ENCODE measurements around the gene VGLL4.

Gene VGLL4

GRCh38 chr3:11603628-11604027, 40.1 kb downstream of the VGLL4 start:
- no peak overlapping the region for H3K4me2 ChIP-seq (ENCODE audit: low read length)
- H3K9ac ChIP-seq: no peak overlapping the region
- H3K4me3 ChIP-seq (ENCODE audit: low read depth, low read length): no peak overlapping the region
- no peaks in the 10 kb centered on the region for H3K36me3 ChIP-seq (ENCODE audit: control insufficient read depth, insufficient read depth, low read length)
- peak overlapping the region; percentile 29 for H3K27ac ChIP-seq
- no peaks in the 10 kb centered on the region for H3K9me3 ChIP-seq (ENCODE audit: control insufficient read depth, low read length)
- no peak overlapping the region for H2AFZ ChIP-seq
- peaks cover 17% of the 10 kb centered on the region for H3K4me1 ChIP-seq
- no peak for TF ChIP-seq CTCF (IDR thresholded peaks at IDR 0.05)
- peaks cover 5% of the 10 kb centered on the region for H3K79me2 ChIP-seq
- H3K27me3 ChIP-seq (ENCODE audit: control insufficient read depth, insufficient read depth, low read length): no peaks in the 10 kb centered on the region

GRCh38 chr3:11602886-11603527, 40.7 kb downstream of the VGLL4 start:
- H2AFZ ChIP-seq: no peak overlapping the region
- H3K9me3 ChIP-seq (ENCODE audit: control insufficient read depth, low read length): no peaks in the 10 kb centered on the region
- no peak overlapping the region for H3K9ac ChIP-seq
- H3K79me2 ChIP-seq: peaks cover 9% of the 10 kb centered on the region
- H3K4me2 ChIP-seq (ENCODE audit: low read length): no peak overlapping the region
- H3K36me3 ChIP-seq (ENCODE audit: control insufficient read depth, insufficient read depth, low read length): no peaks in the 10 kb centered on the region
- H3K4me1 ChIP-seq: peaks cover 15% of the 10 kb centered on the region
- H3K27ac ChIP-seq: no peak overlapping the region
- H3K27me3 ChIP-seq (ENCODE audit: control insufficient read depth, insufficient read depth, low read length): no peaks in the 10 kb centered on the region
- no peak overlapping the region for H3K4me3 ChIP-seq (ENCODE audit: low read depth, low read length)
- TF ChIP-seq CTCF (IDR thresholded peaks at IDR 0.05): no peak

GRCh38 chr3:11602239-11602840, 41.4 kb downstream of the VGLL4 start:
- Histone ChIP-seq H3K79me2 (peaks cover 13% of the 10 kb centered on the region), H3K27me3 (ENCODE audit: control insufficient read depth, insufficient read depth, low read length) (no peaks in the 10 kb centered on the region), H3K9me3 (ENCODE audit: control insufficient read depth, low read length) (no peaks in the 10 kb centered on the region), H2AFZ (no peak overlapping the region), H3K4me1 (peaks cover 15% of the 10 kb centered on the region), H3K4me3 (ENCODE audit: low read depth, low read length) (no peak overlapping the region), H3K27ac (no peak overlapping the region), H3K4me2 (ENCODE audit: low read length) (no peak overlapping the region), H3K36me3 (ENCODE audit: control insufficient read depth, insufficient read depth, low read length) (no peaks in the 10 kb centered on the region), H3K9ac (no peak overlapping the region)
- no peak for TF ChIP-seq CTCF (IDR thresholded peaks at IDR 0.05)

- H3K9me3 ChIP-seq (ENCODE audit: control insufficient read depth, low read length): no peaks in the 10 kb centered on the region
- no peak overlapping the region for H2AFZ ChIP-seq
- H3K4me2 ChIP-seq (ENCODE audit: low read length): no peak overlapping the region
- TF ChIP-seq CTCF (IDR thresholded peaks at IDR 0.05): no peak
- no peak overlapping the region for H3K9ac ChIP-seq
- H3K36me3 ChIP-seq (ENCODE audit: control insufficient read depth, insufficient read depth, low read length): no peaks in the 10 kb centered on the region
- H3K4me3 ChIP-seq (ENCODE audit: low read depth, low read length): no peak overlapping the region
- H3K4me1 ChIP-seq: peaks cover 15% of the 10 kb centered on the region
- H3K79me2 ChIP-seq: peaks cover 9% of the 10 kb centered on the region
- peak overlapping the region; percentile 71 for H3K27ac ChIP-seq
- H3K27me3 ChIP-seq (ENCODE audit: control insufficient read depth, insufficient read depth, low read length): no peaks in the 10 kb centered on the region
Measured at GRCh38 chr3:11601446-11602238, 42.1 kb downstream of the VGLL4 start.
